HG03442 (cell line): ENCODE data around the gene FABP3.

Experiments used
- ATAC-seq: cut with Tn5 transposase; IDR thresholded peaks from one replicate; pipeline ENCODE4 v1.9.1; 2021; ENCODE audit warnings: mild to moderate bottlenecking, moderate library complexity; ENCODE audit not compliant: unreplicated experiment

The FABP3 gene

DNA sequence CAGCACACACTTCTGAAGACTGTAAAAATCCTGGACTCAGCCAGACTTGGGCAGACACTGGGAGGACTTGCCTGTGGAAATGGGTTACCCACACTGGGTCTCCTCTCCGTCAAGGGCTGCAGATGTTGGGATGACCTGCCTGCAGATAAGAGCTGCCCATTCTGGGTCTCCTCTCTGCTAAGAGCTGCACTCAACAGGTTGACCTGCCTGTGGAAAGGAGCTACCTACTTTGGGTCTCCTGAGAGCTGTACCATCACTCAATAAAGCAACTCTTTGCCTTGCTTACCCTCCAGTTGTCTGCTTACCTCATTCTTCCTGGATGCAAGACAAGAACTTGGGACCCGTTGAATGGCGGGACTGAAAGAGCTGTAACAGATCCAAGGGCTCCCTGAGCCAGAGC lies 47.9 kb downstream of the FABP3 start:
- ATAC-seq = no peak

DNA sequence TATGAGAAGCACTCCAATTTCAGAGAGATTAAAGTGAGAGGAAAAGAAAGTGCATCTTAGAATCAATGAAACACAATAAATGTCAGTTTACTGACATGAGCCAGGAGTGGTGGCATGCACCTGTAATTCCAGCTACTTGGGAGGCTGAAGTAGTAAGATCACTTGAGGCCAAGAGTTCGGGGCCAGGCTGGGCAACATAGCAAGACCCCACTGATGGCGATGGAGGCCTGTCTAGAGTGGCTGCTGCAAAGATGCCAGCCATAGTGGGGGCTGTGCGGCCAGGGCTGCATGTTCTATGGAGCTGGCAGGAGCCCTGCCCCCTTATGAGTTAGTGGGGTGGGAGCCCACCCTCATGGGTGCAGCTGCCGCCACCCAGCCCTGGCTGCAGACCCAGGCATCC lies 48.8 kb downstream of the FABP3 start:
- no peak for ATAC-seq

DNA sequence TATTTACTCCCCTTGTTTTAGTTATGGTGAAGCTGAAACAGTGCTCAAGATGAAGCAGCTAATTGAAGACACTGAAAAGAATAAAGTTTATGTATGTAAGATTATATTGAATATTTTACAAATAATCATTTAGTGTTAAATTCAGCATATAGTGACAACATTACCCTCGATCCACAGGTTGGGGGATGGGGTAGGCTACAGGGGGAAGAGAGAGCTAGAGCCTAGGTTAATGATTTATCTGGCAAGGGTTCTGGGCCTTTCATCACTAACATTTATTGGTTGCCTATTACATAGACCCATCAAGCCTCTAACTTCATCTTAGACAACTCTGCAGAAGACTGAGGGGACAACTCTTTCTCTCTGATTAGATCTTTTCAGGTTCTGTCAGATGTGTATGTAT lies 54.7 kb downstream of the FABP3 start:
- no peak for ATAC-seq

DNA sequence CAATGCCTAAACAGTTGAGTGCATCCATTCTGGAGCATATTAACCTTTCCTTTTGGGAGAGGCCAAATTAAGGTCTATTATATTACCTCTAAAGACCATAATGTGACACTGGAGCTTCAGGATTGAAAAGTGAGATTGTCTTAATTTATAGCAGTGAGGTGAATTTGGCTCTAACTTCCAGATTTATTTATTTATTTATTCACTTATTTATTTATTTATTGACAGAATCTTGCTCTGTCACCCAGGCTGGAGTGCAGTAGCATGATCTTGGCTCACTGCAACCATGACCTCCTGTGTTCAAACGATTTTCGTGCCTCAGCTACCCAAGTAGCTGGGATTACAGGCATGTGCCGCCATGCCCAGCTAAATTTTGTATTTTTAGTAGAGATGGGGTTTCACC lies 57.0 kb downstream of the FABP3 start:
- no peak for ATAC-seq
